PC-9 (cell line): ENCODE results near the gene TGFBR3.

ENCODE experiments used
- EZH2 ChIP-seq: fragments of 200-600 bp; sonication (generic); IDR thresholded peaks from 2 replicates; pipeline ENCODE4 v1.8.0; 2017; ENCODE audit warnings: antibody characterized with exemption, low read depth
- TF ChIP-seq, protein P1 (sequence below): fragments of 200-600 bp; sonication (generic); conservative IDR thresholded peaks from 2 replicates; pipeline ENCODE4 v1.6.1; 2017; ENCODE audit warnings: mixed run types, antibody characterized with exemption, mild to moderate bottlenecking, moderate library complexity

GRCh38 chr1:91790392-91790791, 95.6 kb downstream of the TGFBR3 start:
- TF ChIP-seq, protein P1, sequence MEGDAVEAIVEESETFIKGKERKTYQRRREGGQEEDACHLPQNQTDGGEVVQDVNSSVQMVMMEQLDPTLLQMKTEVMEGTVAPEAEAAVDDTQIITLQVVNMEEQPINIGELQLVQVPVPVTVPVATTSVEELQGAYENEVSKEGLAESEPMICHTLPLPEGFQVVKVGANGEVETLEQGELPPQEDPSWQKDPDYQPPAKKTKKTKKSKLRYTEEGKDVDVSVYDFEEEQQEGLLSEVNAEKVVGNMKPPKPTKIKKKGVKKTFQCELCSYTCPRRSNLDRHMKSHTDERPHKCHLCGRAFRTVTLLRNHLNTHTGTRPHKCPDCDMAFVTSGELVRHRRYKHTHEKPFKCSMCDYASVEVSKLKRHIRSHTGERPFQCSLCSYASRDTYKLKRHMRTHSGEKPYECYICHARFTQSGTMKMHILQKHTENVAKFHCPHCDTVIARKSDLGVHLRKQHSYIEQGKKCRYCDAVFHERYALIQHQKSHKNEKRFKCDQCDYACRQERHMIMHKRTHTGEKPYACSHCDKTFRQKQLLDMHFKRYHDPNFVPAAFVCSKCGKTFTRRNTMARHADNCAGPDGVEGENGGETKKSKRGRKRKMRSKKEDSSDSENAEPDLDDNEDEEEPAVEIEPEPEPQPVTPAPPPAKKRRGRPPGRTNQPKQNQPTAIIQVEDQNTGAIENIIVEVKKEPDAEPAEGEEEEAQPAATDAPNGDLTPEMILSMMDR, result no peak
- no peak for TF ChIP-seq EZH2
